Measurements from ENCODE around the gene FAM180A.

FAM180A gene

GRCh38 chr7:135726911-135727673 lies 21.5 kb downstream of the FAM180A start:
- no peak for DNase-seq (ENCODE audit: low read depth in 1 of 2, low spot score in 1 of 2)
- in situ Hi-C loops (cut with HindIII; ENCODE audit: low pct_unique_long_range_greater_than_20kb, low sequenced_read_pairs), result no loop called here
- TF ChIP-seq JUND (IDR thresholded peaks at IDR 0.05; ENCODE audit: low read depth), result no peak

DNA sequence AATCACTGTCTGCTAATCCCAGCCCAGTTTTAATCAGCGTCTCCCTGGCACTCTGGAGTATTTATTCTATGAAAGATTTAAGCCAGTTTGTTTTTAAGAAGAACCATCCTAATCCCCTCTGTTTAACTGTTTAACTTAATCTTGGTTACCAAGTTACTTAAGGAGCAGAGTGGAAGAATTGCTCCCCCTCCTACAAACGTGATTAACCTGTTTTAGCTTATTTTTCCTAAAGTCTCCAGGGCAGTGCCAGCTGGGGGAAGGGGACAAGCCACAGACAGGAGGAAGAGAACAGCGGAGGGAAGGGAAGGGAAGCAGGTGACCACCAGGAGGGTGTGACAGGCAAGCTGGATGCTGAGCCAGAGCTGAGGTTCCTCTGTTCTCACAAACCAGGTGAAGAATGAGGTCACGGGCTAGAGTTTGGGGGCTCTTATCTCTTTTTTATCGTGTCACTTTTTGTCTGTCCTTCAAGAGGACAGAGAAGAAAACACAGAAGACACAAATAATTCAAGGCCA lies 22.3 kb downstream of the FAM180A start:
- no peak for DNase-seq (ENCODE audit: low read depth in 1 of 2, low spot score in 1 of 2)
- TF ChIP-seq JUND (IDR thresholded peaks at IDR 0.05; ENCODE audit: low read depth), result no peak
- in situ Hi-C loops (cut with HindIII; ENCODE audit: low pct_unique_long_range_greater_than_20kb, low sequenced_read_pairs), result no loop called here

DNA sequence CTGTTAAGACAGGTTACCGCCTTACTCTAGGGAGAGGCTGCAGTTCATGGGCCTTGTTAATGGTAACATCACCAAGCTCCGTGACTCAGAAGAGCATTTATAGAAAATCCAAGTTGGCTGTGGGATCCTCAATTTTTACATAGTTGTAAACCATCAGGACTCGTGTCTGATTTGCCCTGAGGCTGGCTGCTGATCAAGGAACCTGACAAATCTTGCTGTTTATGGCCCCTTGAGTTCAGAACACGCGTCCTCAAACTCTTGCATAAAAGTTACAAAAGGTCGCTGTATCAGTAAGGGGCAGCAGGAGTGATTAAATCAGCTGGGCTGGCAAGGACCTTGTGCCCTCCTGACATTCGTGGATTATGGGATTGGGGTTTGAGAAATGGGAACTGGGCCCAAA lies 25.2 kb downstream of the FAM180A start:
- DNase-seq (ENCODE audit: low read depth in 1 of 2, low spot score in 1 of 2), result no peak
- in situ Hi-C loops (cut with HindIII; ENCODE audit: low pct_unique_long_range_greater_than_20kb, low sequenced_read_pairs), result no loop called here
- no peak for TF ChIP-seq JUND (IDR thresholded peaks at IDR 0.05; ENCODE audit: low read depth)

DNA sequence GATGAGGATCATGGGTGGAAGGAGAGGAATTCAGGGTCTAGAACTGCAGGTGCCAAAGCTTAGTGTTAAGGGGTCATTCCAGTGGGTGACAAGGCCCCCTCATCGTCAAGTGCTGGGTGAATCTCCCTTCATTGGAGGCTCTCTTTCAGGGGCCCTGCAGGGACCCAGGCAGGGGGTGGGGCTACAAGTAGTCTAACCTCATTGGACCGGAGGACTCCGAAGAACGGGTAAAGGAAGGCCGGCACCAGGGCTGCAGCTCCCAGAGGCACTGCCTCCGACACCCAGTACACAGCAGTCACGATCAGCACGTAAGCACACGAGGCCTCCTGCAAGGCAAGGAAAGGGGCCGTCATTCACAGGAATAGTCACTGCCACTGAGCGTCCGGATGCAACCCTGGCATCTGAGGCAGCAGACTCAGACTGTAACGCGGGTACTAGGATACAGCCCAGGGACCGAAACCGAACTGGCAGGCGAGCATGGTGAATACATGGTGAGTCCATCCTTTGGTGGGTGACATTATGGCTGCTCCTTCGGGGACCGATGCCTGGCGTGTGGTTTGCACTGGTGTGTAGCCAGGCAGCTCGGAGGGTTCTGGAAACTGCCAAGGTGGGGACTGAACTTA lies 27.3 kb downstream of the FAM180A start:
- TF ChIP-seq JUND (IDR thresholded peaks at IDR 0.05; ENCODE audit: low read depth), result no peak
- DNase-seq (ENCODE audit: low read depth in 1 of 2, low spot score in 1 of 2), result no peak
- in situ Hi-C loops (cut with HindIII; ENCODE audit: low pct_unique_long_range_greater_than_20kb, low sequenced_read_pairs), result no loop called here

DNA sequence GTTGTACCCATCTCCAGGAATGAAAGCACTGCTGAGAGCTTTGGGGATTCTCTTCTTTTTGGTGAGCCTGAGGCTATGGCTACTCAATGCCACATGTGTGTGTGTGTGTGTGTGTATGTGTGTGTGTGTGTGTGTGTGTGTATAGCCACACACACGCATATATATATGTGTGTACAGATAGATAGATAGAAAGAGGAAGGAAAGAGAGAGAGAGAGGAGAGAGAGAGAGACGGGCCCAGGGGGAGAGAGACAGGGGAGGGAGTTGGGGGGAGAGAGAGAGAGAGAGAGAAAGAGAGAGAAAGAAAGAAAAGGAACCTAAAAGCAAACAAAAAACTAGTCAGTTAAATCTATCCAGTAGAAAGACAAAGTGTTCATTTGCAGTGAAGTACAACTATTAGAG lies 28.9 kb downstream of the FAM180A start:
- in situ Hi-C loops (cut with HindIII; ENCODE audit: low pct_unique_long_range_greater_than_20kb, low sequenced_read_pairs), result no loop called here
- TF ChIP-seq JUND (IDR thresholded peaks at IDR 0.05; ENCODE audit: low read depth), result no peak
- no peak for DNase-seq (ENCODE audit: low read depth in 1 of 2, low spot score in 1 of 2)

GRCh38 chr7:135718794-135719437 lies 29.7 kb downstream of the FAM180A start:
- in situ Hi-C loops (cut with HindIII; ENCODE audit: low pct_unique_long_range_greater_than_20kb, low sequenced_read_pairs), result no loop called here
- DNase-seq (ENCODE audit: low read depth in 1 of 2, low spot score in 1 of 2), result no peak
- no peak for TF ChIP-seq JUND (IDR thresholded peaks at IDR 0.05; ENCODE audit: low read depth)

GRCh38 chr7:135718219-135718618 lies 30.4 kb downstream of the FAM180A start:
- TF ChIP-seq JUND (IDR thresholded peaks at IDR 0.05; ENCODE audit: low read depth), result no peak
- in situ Hi-C loops (cut with HindIII; ENCODE audit: low pct_unique_long_range_greater_than_20kb, low sequenced_read_pairs), result no loop called here
- DNase-seq (ENCODE audit: low read depth in 1 of 2, low spot score in 1 of 2), result no peak

DNA sequence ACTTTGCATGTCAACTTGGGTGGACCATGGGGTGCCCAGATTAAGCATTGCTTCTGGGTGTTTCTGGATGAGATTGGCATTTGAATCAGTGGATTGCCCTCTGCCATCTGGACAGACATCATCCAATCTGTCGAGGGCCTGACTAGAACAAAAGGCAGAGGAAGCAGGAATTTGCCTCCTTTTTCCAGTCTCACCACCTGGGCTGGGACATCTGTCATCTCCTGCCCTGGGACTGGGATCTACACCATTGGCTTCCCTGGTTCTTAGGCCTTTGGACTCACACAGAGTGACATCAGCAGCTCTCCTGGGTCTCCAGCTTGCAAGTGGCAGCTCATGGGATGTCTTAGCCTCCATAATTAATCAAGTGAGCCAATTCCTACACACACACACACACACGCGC lies 30.9 kb downstream of the FAM180A start:
- no peak for DNase-seq (ENCODE audit: low read depth in 1 of 2, low spot score in 1 of 2)
- in situ Hi-C loops (cut with HindIII; ENCODE audit: low pct_unique_long_range_greater_than_20kb, low sequenced_read_pairs), result no loop called here

GRCh38 chr7:135716677-135717238 lies 31.9 kb downstream of the FAM180A start:
- TF ChIP-seq JUND (IDR thresholded peaks at IDR 0.05; ENCODE audit: low read depth), result no peak
- in situ Hi-C loops (cut with HindIII; ENCODE audit: low pct_unique_long_range_greater_than_20kb, low sequenced_read_pairs), result no loop called here
- no peak for DNase-seq (ENCODE audit: low read depth in 1 of 2, low spot score in 1 of 2)

More for the DNA sequence above, 30.9 kb downstream of the FAM180A start:
- no peak for TF ChIP-seq JUND (IDR thresholded peaks at IDR 0.05; ENCODE audit: low read depth)

DNA sequence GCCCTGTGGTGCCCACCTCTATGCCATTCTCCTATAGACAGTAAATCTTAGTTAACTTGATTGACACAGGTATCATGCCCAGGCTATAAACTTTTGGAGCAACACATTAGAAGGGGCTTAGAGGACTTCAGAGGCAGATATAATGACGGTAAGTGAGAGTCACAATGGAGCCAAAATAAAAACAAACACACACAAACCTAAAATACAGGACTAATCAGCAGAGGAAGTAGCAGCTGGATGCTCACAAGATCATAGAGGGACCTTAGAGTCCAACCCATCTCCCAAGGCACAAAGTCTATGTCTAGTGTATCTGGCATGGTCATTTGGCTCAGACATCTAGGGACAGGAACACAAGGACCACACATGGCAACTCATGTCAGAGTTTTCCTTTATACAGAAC lies 32.9 kb downstream of the FAM180A start:
- no peak for TF ChIP-seq JUND (IDR thresholded peaks at IDR 0.05; ENCODE audit: low read depth)
- DNase-seq (ENCODE audit: low read depth in 1 of 2, low spot score in 1 of 2), result no peak
- in situ Hi-C loops (cut with HindIII; ENCODE audit: low pct_unique_long_range_greater_than_20kb, low sequenced_read_pairs), result no loop called here

- no peak for TF ChIP-seq JUND (IDR thresholded peaks at IDR 0.05; ENCODE audit: low read depth)
- in situ Hi-C loops (cut with HindIII; ENCODE audit: low pct_unique_long_range_greater_than_20kb, low sequenced_read_pairs), result no loop called here
- DNase-seq (ENCODE audit: low read depth in 1 of 2, low spot score in 1 of 2), result no peak
Observed at GRCh38 chr7:135715055-135715522, 33.5 kb downstream of the FAM180A start.

- in situ Hi-C loops (cut with HindIII; ENCODE audit: low pct_unique_long_range_greater_than_20kb, low sequenced_read_pairs), result no loop called here
- DNase-seq (ENCODE audit: low read depth in 1 of 2, low spot score in 1 of 2), result peak; percentile 31 to 33
- TF ChIP-seq JUND (IDR thresholded peaks at IDR 0.05; ENCODE audit: low read depth), result no peak
Observed at GRCh38 chr7:135714534-135715009, 34.0 kb downstream of the FAM180A start.

Measured in T47D (cell line).